NT2/D1 (cell line): ENCODE results near the gene GGT6.

Experiments
- YY1 ChIP-seq: IDR thresholded peaks from 2 replicates; pipeline ENCODE4 v1.6.1; 2011; ENCODE audit not compliant: insufficient read length, insufficient read depth
- ZNF274 ChIP-seq: IDR thresholded peaks from 2 replicates; pipeline ENCODE4 v1.6.1; 2011; ENCODE audit warnings: mild to moderate bottlenecking, low read depth, low read length

- no peak for TF ChIP-seq YY1
- TF ChIP-seq ZNF274 = no peak
Measured at GRCh38 chr17:4573669-4574068, 13.3 kb upstream of the GGT6 start.
